ENCODE results near the gene ZNF668. TPM values are rescaled to one million over a fixed set of nuclear protein-coding genes. Genes with fewer than 3 reads are reported as not detected.
"Not testable (repeated sequence)": the region's sequence is repeated elsewhere in the genome, so short reads cannot be mapped to it uniquely, and the experiment has no call there.

Gene ZNF668
- total and polyA plus RNA-seq, 9 donors: 1.3 to 7.4 (median 5.7) TPM

- Histone ChIP-seq H3K4me3 (no peak overlapping the region), H3K27ac (no peak overlapping the region), H3K9me3 (no peaks in the 10 kb centered on the region), H3K27me3 (no peaks in the 10 kb centered on the region), H3K4me1 (ENCODE audit: insufficient read depth) (no peaks in the 10 kb centered on the region), H3K36me3 (no peaks in the 10 kb centered on the region)
- intact Hi-C loops (cut with DNase I): no loop called here
- no peak for DNase-seq
- no peak for TF ChIP-seq CTCF (IDR thresholded peaks at IDR 0.05)
- no peak for TF ChIP-seq POLR2A (IDR thresholded peaks at IDR 0.05)
- no peak for TF ChIP-seq EP300 (IDR thresholded peaks at IDR 0.05)
- 73 to 82% (median 81%) methylated on average over 12 of the region's 12 CpGs for WGBS, 3 donors
These were observed 51.3 kb downstream of the ZNF668 start for GRCh38 chr16:31022544-31023251.

GRCh38 chr16:31020536-31020935, 53.5 kb downstream of the ZNF668 start:
- no peaks in the 10 kb centered on the region for H3K9me3 ChIP-seq
- no peak for DNase-seq
- TF ChIP-seq CTCF (IDR thresholded peaks at IDR 0.05): no peak
- no peak for TF ChIP-seq EP300 (IDR thresholded peaks at IDR 0.05)
- no peak for TF ChIP-seq POLR2A (IDR thresholded peaks at IDR 0.05)
- WGBS, 3 donors: 87 to 95% (median 92%) methylated on average over 3 of the region's 3 CpGs
- H3K27ac ChIP-seq: no peak overlapping the region
- H3K27me3 ChIP-seq: no peaks in the 10 kb centered on the region
- intact Hi-C loops (cut with DNase I): no loop called here
- no peak overlapping the region for H3K4me3 ChIP-seq
- H3K36me3 ChIP-seq: no peaks in the 10 kb centered on the region
- no peaks in the 10 kb centered on the region for H3K4me1 ChIP-seq (ENCODE audit: insufficient read depth)

GRCh38 chr16:31017756-31018155, 56.3 kb downstream of the ZNF668 start:
- not testable (repeated sequence) for DNase-seq, H3K27ac ChIP-seq
- 80 to 92% (median 83%) methylated on average over 10 of the region's 10 CpGs for WGBS, 3 donors

GRCh38 chr16:31016018-31016417, 58.0 kb downstream of the ZNF668 start:
- no peak for DNase-seq
- 51 to 56% (median 54%) methylated on average over 6 of the region's 6 CpGs for WGBS, 3 donors
- H3K4me1 ChIP-seq (ENCODE audit: insufficient read depth): no peaks in the 10 kb centered on the region
- no peak overlapping the region for H3K4me3 ChIP-seq
- intact Hi-C loops (cut with DNase I): no loop called here
- no peaks in the 10 kb centered on the region for H3K9me3 ChIP-seq
- no peaks in the 10 kb centered on the region for H3K36me3 ChIP-seq
- TF ChIP-seq POLR2A (IDR thresholded peaks at IDR 0.05) (no peak), CTCF (IDR thresholded peaks at IDR 0.05) (no peak), EP300 (IDR thresholded peaks at IDR 0.05) (no peak)
- H3K27me3 ChIP-seq: no peaks in the 10 kb centered on the region
- no peak overlapping the region for H3K27ac ChIP-seq

More at GRCh38 chr16:31017756-31018155, 56.3 kb downstream of the ZNF668 start:
- H3K27me3 ChIP-seq; H3K4me1 ChIP-seq (ENCODE audit: insufficient read depth); intact Hi-C loops (cut with DNase I); H3K4me3 ChIP-seq; H3K9me3 ChIP-seq; H3K36me3 ChIP-seq: not testable (repeated sequence)

- H3K36me3 ChIP-seq; H3K27ac ChIP-seq; H3K27me3 ChIP-seq; intact Hi-C loops (cut with DNase I); H3K4me3 ChIP-seq; DNase-seq; H3K4me1 ChIP-seq (ENCODE audit: insufficient read depth); H3K9me3 ChIP-seq: not testable (repeated sequence)
These were observed 60.7 kb downstream of the ZNF668 start for GRCh38 chr16:31013292-31013691.

- H3K27me3 ChIP-seq; DNase-seq; H3K9me3 ChIP-seq; intact Hi-C loops (cut with DNase I); H3K36me3 ChIP-seq; H3K4me3 ChIP-seq; H3K4me1 ChIP-seq (ENCODE audit: insufficient read depth); H3K27ac ChIP-seq: not testable (repeated sequence)
- 72 to 92% (median 79%) methylated on average over 7 of the region's 7 CpGs for WGBS, 3 donors
These were observed 62.2 kb downstream of the ZNF668 start for GRCh38 chr16:31011815-31012214.

Other genes starting within 250 kb of the ZNF668 start
- gene BCL7C, start 180.2 kb downstream of the ZNF668 start, total RNA-seq: 10 to 100 TPM; 34.4 to 54.8 (median 49.0) TPM
- gene BCL7C, start 180.2 kb downstream of the ZNF668 start, polyA plus RNA-seq: 10 to 100 TPM; 13.3 to 44.1 TPM
- gene CTF1, start 177.6 kb downstream of the ZNF668 start, total RNA-seq: 10 to 100 TPM in 5 of 7 donors, 1 to 10 TPM in 2; 7.0 to 22.4 (median 14.4) TPM
- gene CTF1, start 177.6 kb downstream of the ZNF668 start, polyA plus RNA-seq: 10 to 100 TPM in 1 of 2 donors, 1 to 10 TPM in 1; 7.9 to 16.2 TPM
- gene FBXL19, start 150.7 kb downstream of the ZNF668 start, total RNA-seq: 10 to 100 TPM; 10.2 to 24.3 (median 15.4) TPM
- gene FBXL19, start 150.7 kb downstream of the ZNF668 start, polyA plus RNA-seq: 10 to 100 TPM in 1 of 2 donors, 1 to 10 TPM in 1; 1.6 to 12.4 TPM
- 10 to 100 TPM; 21.5 to 30.8 (median 24.1) TPM for gene ORAI3, start 125.2 kb downstream of the ZNF668 start, total RNA-seq
- gene ORAI3, start 125.2 kb downstream of the ZNF668 start, polyA plus RNA-seq: 10 to 100 TPM; 26.0 to 27.5 TPM
- 10 to 100 TPM in 5 of 7 donors, 1 to 10 TPM in 2; 5.0 to 31.8 (median 24.9) TPM for gene SETD1A, start 116.5 kb downstream of the ZNF668 start, total RNA-seq
- 10 to 100 TPM in 1 of 2 donors, 1 to 10 TPM in 1; 5.8 to 17.1 TPM for gene SETD1A, start 116.5 kb downstream of the ZNF668 start, polyA plus RNA-seq
- gene HSD3B7, start 89.0 kb downstream of the ZNF668 start, total RNA-seq: 10 to 100 TPM in 4 of 7 donors, 1 to 10 TPM in 3; 8.0 to 24.5 (median 10.5) TPM
- 1 to 10 TPM; 3.9 to 8.0 TPM for gene HSD3B7, start 89.0 kb downstream of the ZNF668 start, polyA plus RNA-seq
- 1 to 10 TPM in 4 of 7 donors, under 1 TPM in 3; 0.34 to 1.5 (median 1.0) TPM for gene STX1B, start 63.6 kb downstream of the ZNF668 start, total RNA-seq
- under 1 TPM; 0.36 to 0.57 TPM for gene STX1B, start 63.6 kb downstream of the ZNF668 start, polyA plus RNA-seq
- gene STX4, start 40.7 kb downstream of the ZNF668 start, total RNA-seq: 10 to 100 TPM; 26.2 to 73.8 (median 59.2) TPM
- gene STX4, start 40.7 kb downstream of the ZNF668 start, polyA plus RNA-seq: 10 to 100 TPM; 34.4 to 53.7 TPM
- gene ZNF646, start 182 bp upstream of the ZNF668 start, total RNA-seq: 10 to 100 TPM; 12.4 to 16.3 (median 14.8) TPM
- 10 to 100 TPM in 1 of 2 donors, 1 to 10 TPM in 1; 2.3 to 12.0 TPM for gene ZNF646, start 182 bp upstream of the ZNF668 start, polyA plus RNA-seq
- 1 to 10 TPM; 1.1 to 2.9 (median 1.5) TPM for gene PRSS53, start 14.7 kb upstream of the ZNF668 start, total RNA-seq
- gene PRSS53, start 14.7 kb upstream of the ZNF668 start, polyA plus RNA-seq: 1 to 10 TPM in 1 of 2 donors, under 1 TPM in 1; 0.30 to 1.4 TPM
- 100 to 1,000 TPM in 1 of 7 donors, 10 to 100 TPM in 6; 72.1 to 114 (median 84.5) TPM for gene VKORC1, start 20.6 kb upstream of the ZNF668 start, total RNA-seq
- 100 to 1,000 TPM; 117 to 141 TPM for gene VKORC1, start 20.6 kb upstream of the ZNF668 start, polyA plus RNA-seq
- gene BCKDK, start 34.1 kb upstream of the ZNF668 start, total RNA-seq: 10 to 100 TPM; 34.1 to 51.9 (median 40.5) TPM
- 10 to 100 TPM; 18.6 to 29.2 TPM for gene BCKDK, start 34.1 kb upstream of the ZNF668 start, polyA plus RNA-seq
- 100 to 1,000 TPM in 4 of 7 donors, 10 to 100 TPM in 3; 71.5 to 129 (median 105) TPM for gene KAT8, start 43.4 kb upstream of the ZNF668 start, total RNA-seq
- gene KAT8, start 43.4 kb upstream of the ZNF668 start, polyA plus RNA-seq: 10 to 100 TPM; 66.4 to 87.0 TPM
- gene PRSS8, start 61.5 kb upstream of the ZNF668 start, total RNA-seq: 10 to 100 TPM in 1 of 7 donors, 1 to 10 TPM in 4, not detected in 2; 1.4 to 47.0 (median 2.4) TPM
- under 1 TPM in 1 of 2 donors, not detected in 1; 0.05 TPM for gene PRSS8, start 61.5 kb upstream of the ZNF668 start, polyA plus RNA-seq
- 1 to 10 TPM in 4 of 7 donors, under 1 TPM in 2, not detected in 1; 0.28 to 2.1 (median 1.3) TPM for gene PRSS36, start 75.8 kb upstream of the ZNF668 start, total RNA-seq
- gene PRSS36, start 75.8 kb upstream of the ZNF668 start, polyA plus RNA-seq: under 1 TPM in 1 of 2 donors, not detected in 1; 0.96 TPM
- gene FUS, start 105.9 kb upstream of the ZNF668 start, total RNA-seq: 100 to 1,000 TPM in 5 of 7 donors, 10 to 100 TPM in 2; 62.2 to 436 (median 355) TPM
- 100 to 1,000 TPM; 309 to 469 TPM for gene FUS, start 105.9 kb upstream of the ZNF668 start, polyA plus RNA-seq
- 10 to 100 TPM in 6 of 7 donors, 1 to 10 TPM in 1; 9.4 to 35.8 (median 20.2) TPM for gene PYCARD, start 128.5 kb upstream of the ZNF668 start, total RNA-seq
- 10 to 100 TPM in 1 of 2 donors, 1 to 10 TPM in 1; 1.8 to 28.1 TPM for gene PYCARD, start 128.5 kb upstream of the ZNF668 start, polyA plus RNA-seq
- gene TRIM72, start 139.9 kb upstream of the ZNF668 start, total RNA-seq: under 1 TPM in 3 of 7 donors, not detected in 4; 0.05 to 0.11 (median 0.07) TPM
- under 1 TPM in 1 of 2 donors, not detected in 1; 0.01 TPM for gene TRIM72, start 139.9 kb upstream of the ZNF668 start, polyA plus RNA-seq
- gene PYDC1, start 142.9 kb upstream of the ZNF668 start, total RNA-seq: not detected
- not detected for gene PYDC1, start 142.9 kb upstream of the ZNF668 start, polyA plus RNA-seq
- gene ITGAM, start 185.7 kb upstream of the ZNF668 start, total RNA-seq: 1 to 10 TPM; 2.3 to 8.2 (median 4.1) TPM
- gene ITGAM, start 185.7 kb upstream of the ZNF668 start, polyA plus RNA-seq: 1 to 10 TPM; 1.7 to 6.8 TPM

Data from ovary (tissue), 9 donors.